ENCODE measurements around the gene TENT5C. TPM values are rescaled to one million over a fixed set of nuclear protein-coding genes. Genes with fewer than 3 reads are reported as not detected.

The TENT5C gene
- polyA plus RNA-seq, 3 donors = 2.4 to 5.2 (median 2.7) TPM

- DNase-seq (ENCODE audit: extremely low read depth in 1 of 11, low read depth in 9 of 11, low spot score in 4 of 11) = peak in 7 of 11 donors; percentile 27 to 39 (median 31)
Measured at GRCh38 chr1:117606649-117607430, 992 bp downstream of the TENT5C start.

DNA sequence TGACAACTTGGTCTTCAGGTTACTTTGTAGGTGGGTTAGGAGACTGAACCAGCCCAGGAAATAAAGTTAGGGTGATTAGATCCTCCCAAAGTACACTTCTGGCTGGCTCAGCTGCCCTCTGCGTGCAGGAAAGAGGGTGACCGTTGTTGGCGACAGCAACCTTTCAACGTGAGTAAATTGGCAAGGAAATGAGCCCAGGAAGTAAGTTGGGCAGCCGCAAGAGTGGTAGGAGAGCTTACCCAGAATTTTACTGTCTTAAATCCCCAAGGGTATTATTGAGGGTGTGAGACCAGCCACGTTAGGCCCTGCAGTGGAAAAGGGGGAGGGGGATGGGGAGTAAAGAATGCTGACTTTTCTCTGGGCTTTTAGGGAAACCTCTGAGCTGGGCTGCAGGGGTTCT, 1.6 kb downstream of the TENT5C start:
- DNase-seq (ENCODE audit: extremely low read depth in 1 of 11, low read depth in 9 of 11, low spot score in 4 of 11) = no peak

- no peak for DNase-seq (ENCODE audit: extremely low read depth in 1 of 11, low read depth in 9 of 11, low spot score in 4 of 11)
Measured at GRCh38 chr1:117608115-117608615, 2.3 kb downstream of the TENT5C start.

DNA sequence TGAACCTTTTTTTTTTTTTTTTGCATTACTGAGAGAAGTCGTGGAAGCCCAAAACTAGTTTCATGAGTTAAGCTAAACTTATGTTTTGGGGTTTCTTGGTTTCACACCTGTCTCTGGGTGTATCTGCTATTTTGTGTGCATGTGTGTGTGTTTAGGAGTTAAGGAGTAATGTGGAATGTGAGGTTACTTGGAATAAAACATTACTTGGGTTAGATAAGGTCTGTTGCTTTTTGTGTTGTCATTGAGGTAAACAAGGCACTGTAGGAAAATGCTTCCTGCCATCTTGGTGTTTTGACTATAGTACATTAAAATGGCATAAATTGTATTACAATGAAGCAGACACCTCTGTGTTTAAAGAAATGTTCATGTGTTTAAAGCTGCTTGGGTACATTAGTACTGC, 2.9 kb downstream of the TENT5C start:
- no peak for DNase-seq (ENCODE audit: extremely low read depth in 1 of 11, low read depth in 9 of 11, low spot score in 4 of 11)

DNA sequence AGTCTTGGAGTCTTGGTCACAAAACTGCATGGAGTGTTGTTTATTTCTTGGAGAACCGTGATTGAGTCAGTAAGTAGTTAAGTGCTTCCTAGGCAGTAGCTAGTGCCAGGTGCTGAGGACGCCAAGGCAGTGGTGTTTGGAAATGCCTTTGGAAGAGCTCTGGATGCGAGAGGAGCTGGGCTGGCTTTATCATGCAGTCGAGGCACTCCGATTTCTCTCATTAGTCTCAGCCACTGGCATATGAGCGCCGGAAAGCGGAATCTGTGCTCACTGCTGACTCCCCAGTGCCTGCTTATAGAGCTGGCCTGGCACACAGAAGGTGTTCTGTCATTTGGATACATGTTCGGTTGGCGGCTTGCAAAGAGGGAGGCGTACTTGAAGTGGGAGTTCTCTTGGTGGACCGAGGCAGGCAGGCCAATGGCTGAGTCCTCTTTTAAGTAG, 3.6 kb downstream of the TENT5C start:
- DNase-seq (ENCODE audit: extremely low read depth in 1 of 11, low read depth in 9 of 11, low spot score in 4 of 11) = no peak

DNA sequence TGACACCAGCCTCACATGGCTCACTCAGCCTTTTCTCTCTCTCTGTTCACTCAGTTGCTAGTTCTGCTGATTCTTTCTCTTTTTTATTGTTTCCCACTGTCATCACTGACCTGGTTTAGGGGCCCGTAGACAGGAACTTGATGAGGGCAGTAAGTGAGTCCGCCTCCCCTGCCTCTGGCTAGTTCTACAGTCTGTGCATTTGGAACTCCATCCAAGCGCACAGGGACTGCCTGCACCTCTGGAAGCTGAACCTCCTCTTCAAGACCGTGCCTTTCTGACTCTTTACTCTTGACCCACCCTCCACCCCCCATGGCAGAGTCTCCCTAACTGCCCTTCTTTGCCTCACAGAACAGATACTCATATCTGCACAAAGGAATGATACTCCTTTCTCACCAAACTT, 4.2 kb downstream of the TENT5C start:
- no peak for DNase-seq (ENCODE audit: extremely low read depth in 1 of 11, low read depth in 9 of 11, low spot score in 4 of 11)

DNA sequence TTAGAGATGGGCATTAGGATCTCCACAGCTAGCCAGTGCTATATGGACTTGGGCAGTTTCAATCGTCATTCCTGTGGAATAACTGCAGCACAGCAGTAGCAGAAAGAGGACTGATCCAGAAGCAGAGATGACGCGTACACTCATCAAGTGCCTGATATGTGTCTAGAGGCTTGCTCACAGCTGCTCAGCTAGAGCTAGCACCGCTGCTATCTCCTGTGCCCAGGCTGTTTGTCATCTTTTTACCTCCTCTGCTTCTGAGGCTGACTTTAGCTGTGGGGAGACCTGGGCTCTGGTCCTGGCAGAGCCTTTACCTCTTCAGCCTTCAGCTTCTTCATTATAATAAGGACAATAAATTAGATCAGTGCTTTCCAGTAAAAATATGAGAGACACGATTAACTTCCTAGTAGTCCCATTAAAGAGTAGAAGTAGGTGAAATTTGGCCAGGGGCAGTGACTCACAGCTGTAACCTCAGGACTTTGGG, 5.3 kb downstream of the TENT5C start:
- DNase-seq (ENCODE audit: extremely low read depth in 1 of 11, low read depth in 9 of 11, low spot score in 4 of 11) = no peak

GRCh38 chr1:117611894-117612483, 6.1 kb downstream of the TENT5C start:
- DNase-seq (ENCODE audit: extremely low read depth in 1 of 11, low read depth in 9 of 11, low spot score in 4 of 11) = no peak

DNA sequence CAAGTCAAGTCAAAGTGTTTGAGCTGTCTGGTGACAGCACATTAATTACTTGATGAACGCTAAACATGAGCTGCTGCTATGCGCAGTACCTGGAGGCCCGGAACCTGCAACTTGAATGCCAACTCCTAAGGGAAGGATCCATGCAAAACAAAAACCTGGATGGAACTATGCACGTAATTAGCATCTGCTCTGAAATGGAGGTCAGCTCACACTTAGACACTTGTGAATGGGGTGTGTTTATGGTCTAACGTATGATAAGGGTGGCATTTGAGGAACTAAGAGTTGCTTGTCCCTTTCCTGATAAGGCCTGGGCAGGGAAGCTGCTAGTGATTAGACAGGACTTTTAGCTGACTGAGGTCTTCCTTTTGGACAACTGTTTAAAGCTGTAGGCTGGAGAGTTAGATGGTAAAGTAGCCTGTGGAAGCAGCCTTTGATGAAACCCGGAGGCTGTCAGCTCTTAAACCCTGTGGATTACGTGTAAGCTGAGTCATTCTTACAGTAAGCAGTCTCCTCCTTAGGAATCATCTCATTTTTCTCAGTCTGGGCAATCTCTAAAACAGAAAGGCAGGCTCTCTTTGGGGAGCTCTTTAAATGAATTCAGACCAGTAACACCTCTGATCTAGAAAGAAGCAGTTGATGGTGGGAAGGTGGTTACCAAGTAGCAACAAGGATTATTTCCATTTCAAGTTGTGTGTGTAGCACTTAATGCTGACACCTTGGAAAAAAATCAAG, 6.8 kb downstream of the TENT5C start:
- DNase-seq (ENCODE audit: extremely low read depth in 1 of 11, low read depth in 9 of 11, low spot score in 4 of 11) = no peak

DNA sequence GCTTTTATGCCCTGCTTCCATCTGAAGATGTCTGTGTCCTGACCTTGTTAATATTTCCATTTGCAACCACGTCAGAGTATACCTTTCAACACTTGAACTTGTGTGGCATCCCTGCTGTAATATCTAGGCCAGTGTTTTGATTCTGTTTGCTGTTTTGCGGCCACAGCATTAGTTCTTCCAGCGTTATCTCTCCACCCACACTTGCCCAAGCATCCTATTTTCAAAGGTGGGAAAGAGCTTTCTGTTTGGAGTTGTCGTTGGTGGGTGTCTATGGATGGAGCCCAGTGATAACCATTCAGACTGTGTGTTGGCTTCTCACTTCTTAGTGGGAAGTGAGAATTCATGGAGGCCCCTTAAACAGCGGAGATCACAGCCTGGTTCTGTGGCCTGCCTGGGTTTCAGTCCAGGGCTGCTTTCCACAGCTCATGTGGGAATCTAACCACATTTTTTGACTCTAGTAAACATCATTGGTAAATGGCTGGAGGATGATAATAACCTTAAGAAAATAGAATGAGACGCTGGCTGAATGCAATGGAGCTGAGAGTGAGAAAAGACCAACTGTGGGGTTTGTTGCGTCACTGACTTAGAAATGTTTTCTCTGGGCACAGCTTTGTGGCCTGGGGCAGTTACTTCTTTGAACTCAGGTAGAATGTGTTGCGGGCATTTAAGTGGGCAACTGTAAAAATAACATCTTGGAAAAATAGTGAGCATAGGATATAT, 7.6 kb downstream of the TENT5C start:
- no peak for DNase-seq (ENCODE audit: extremely low read depth in 1 of 11, low read depth in 9 of 11, low spot score in 4 of 11)

DNA sequence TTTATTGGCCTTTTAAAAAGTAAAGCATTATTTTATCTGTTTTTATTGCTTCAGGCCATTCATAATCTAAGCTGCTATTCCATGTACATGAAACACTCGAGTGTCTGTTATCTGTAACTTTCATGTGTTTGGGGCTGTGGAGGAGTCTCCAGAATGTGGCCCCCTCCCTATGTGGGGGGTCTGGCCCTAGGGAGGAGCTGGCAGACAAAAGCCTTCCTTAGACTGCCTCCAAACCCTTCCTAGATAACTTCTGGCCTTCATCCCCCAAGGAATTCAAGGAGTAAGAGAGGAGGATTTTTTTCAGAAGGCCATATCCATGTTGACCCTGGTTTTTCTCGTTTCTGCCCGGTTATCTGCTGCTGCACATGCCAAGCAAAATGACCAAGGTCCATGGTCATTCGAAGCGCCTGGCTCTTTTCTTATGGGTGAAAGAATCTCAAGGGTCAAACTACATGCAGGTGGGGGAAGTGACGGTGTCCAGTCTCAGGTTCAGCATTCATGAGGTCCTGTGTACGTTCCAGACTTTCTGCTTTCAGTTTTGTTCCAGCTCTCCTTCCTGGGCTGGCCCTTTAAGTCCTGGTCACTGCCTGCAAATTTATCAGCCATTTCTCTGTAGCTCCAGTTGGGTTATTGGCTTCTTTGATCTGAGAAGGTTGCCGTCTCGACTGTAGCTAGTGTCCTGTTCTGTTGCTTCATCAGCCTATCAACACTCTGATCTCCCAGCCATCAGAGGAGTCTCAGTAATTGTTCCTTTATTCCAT, 8.3 kb downstream of the TENT5C start:
- no peak for DNase-seq (ENCODE audit: extremely low read depth in 1 of 11, low read depth in 9 of 11, low spot score in 4 of 11)

- no peak for DNase-seq (ENCODE audit: extremely low read depth in 1 of 11, low read depth in 9 of 11, low spot score in 4 of 11)
Measured at GRCh38 chr1:117615474-117615873, 9.6 kb downstream of the TENT5C start.

DNA sequence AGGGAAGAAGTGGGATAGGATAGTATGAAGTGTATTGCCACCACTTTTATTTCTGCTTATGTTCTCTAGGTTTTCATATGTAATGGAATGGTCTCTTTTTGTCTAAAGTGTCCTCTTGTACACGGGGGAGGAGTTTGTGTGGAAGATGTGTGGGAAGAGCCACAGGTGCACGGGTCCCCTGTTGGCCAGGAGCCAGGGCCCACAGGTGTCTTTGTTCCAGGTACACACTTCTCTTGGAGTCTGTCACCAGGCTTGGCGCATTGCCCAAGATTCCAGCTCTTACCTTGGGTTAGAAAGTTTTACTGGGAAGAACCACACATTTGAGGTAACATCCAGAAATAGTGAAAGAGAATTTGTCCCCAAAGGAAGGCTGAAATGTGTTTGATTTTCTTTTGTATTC, 10.5 kb downstream of the TENT5C start:
- DNase-seq (ENCODE audit: extremely low read depth in 1 of 11, low read depth in 9 of 11, low spot score in 4 of 11) = no peak

DNA sequence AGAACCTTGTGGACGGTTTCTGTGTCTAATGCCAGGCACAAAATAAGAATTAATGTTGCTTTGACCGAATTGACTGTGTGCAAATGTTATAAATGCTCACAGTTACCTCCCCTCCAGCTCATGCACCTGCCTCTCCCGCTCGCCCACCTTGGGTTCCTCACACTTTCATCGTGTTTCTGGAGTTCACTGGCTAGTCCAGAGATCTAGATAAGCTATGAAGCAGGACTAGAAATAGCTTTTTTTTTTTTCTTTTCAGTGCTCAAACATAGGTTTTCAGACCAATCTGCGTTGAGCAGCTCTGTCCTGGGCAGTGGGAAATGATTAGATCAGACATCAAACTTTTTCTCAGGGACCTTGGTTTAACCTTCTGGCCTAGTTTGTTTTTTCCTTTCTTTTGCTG, 11.1 kb downstream of the TENT5C start:
- DNase-seq (ENCODE audit: extremely low read depth in 1 of 11, low read depth in 9 of 11, low spot score in 4 of 11) = no peak

DNA sequence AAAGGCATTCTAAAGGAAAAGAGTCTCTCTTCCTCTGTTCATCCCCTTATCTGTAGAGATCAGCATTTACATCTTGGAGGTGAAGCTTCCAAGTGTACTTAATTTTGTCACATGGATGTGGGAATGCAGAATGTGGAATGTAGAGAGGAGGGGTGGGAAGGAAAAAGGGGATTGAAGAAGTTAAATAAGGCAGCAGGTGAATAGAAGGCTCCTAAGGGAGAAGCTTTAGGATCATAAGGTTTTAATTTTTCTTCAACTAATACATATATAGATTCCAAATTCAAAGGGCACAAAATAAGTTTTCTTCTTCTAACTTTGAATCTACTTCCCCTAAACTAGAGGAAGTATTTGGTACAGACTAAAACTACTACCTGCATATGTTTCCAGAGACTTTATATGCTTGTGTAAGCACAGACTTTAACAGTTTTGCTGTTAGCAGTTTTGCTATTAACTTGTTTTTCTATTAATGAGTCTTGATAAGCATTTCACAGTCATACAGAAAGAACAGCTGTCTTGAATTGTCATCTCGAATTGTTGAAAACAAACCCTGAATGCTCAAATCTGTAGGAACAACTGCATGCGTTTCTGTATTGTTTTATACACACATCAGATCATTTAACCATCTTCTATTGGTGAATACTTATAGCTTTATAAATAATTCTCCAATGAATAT, 12.7 kb downstream of the TENT5C start:
- DNase-seq (ENCODE audit: extremely low read depth in 1 of 11, low read depth in 9 of 11, low spot score in 4 of 11) = no peak

GRCh38 chr1:117620440-117620839, 14.6 kb downstream of the TENT5C start:
- DNase-seq (ENCODE audit: extremely low read depth in 1 of 11, low read depth in 9 of 11, low spot score in 4 of 11) = no peak

GRCh38 chr1:117621316-117621715, 15.5 kb downstream of the TENT5C start:
- DNase-seq (ENCODE audit: extremely low read depth in 1 of 11, low read depth in 9 of 11, low spot score in 4 of 11) = no peak

GRCh38 chr1:117622726-117623125, 16.9 kb downstream of the TENT5C start:
- no peak for DNase-seq (ENCODE audit: extremely low read depth in 1 of 11, low read depth in 9 of 11, low spot score in 4 of 11)
